Measurements from ENCODE around the gene PATJ.

DNA sequence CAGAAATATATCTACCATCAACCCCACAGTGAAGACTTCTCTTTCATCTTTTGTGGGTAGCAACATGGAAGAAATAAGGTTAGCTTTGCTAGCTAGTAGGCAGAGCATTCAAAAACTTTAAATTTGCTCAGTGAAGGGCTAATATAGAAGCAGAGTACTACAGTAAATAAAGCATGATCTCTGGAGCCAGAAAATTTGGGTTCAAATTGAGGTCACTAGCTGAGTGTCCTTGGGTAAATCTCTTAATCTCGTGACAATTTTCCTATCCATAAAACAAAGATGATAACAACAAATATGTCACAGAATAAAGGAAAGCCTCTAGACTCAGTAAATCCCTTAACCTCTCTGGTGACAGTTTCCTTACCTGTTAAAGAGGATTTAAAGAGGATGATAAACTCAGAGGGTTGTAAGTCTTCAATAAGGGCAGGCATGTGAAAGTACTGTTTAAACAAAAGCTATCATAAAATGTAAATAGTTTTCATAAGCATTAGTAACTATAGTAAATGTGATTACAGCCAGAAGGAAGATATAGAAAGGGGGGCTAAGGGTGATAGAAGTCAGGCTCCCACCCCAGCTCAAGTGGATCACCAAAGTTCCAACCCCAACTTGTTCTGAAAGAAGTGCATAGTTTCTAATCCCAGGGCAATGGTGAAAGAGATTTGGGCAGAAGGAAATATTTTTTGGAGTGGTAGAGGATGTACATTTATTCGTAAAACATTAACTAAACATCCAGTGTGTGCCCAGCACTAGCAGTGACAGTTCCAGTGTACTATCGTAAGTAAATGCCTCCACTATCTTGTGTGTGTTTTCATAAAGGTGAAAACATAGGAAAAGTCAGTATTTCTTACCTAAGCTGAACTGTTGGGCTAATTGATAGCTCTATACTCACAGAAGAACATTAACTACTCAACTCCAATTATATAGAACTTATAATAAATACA, 42.1 kb upstream of the PATJ start:
- TF ChIP-seq POLR2AphosphoS5 (IDR thresholded peaks at IDR 0.05; ENCODE audit: low read depth, low read length) = no peak
- TF ChIP-seq, protein P1, sequence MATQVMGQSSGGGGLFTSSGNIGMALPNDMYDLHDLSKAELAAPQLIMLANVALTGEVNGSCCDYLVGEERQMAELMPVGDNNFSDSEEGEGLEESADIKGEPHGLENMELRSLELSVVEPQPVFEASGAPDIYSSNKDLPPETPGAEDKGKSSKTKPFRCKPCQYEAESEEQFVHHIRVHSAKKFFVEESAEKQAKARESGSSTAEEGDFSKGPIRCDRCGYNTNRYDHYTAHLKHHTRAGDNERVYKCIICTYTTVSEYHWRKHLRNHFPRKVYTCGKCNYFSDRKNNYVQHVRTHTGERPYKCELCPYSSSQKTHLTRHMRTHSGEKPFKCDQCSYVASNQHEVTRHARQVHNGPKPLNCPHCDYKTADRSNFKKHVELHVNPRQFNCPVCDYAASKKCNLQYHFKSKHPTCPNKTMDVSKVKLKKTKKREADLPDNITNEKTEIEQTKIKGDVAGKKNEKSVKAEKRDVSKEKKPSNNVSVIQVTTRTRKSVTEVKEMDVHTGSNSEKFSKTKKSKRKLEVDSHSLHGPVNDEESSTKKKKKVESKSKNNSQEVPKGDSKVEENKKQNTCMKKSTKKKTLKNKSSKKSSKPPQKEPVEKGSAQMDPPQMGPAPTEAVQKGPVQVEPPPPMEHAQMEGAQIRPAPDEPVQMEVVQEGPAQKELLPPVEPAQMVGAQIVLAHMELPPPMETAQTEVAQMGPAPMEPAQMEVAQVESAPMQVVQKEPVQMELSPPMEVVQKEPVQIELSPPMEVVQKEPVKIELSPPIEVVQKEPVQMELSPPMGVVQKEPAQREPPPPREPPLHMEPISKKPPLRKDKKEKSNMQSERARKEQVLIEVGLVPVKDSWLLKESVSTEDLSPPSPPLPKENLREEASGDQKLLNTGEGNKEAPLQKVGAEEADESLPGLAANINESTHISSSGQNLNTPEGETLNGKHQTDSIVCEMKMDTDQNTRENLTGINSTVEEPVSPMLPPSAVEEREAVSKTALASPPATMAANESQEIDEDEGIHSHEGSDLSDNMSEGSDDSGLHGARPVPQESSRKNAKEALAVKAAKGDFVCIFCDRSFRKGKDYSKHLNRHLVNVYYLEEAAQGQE (IDR thresholded peaks at IDR 0.05; ENCODE audit: insufficient read depth in 1 of 2, low read depth in 2 of 2, low read length in 2 of 2) = no peak
